RKO (cell line): ENCODE data around the gene BDH1.
"Not testable (repeated sequence)": the region's sequence is repeated elsewhere in the genome, so short reads cannot be mapped to it uniquely, and the experiment has no call there.

Experiments
- DNase-seq: peaks from one replicate; pipeline ENCODE4 v3.0.0-alpha.2; 2016; ENCODE audit warnings: low spot score

Gene BDH1

DNA sequence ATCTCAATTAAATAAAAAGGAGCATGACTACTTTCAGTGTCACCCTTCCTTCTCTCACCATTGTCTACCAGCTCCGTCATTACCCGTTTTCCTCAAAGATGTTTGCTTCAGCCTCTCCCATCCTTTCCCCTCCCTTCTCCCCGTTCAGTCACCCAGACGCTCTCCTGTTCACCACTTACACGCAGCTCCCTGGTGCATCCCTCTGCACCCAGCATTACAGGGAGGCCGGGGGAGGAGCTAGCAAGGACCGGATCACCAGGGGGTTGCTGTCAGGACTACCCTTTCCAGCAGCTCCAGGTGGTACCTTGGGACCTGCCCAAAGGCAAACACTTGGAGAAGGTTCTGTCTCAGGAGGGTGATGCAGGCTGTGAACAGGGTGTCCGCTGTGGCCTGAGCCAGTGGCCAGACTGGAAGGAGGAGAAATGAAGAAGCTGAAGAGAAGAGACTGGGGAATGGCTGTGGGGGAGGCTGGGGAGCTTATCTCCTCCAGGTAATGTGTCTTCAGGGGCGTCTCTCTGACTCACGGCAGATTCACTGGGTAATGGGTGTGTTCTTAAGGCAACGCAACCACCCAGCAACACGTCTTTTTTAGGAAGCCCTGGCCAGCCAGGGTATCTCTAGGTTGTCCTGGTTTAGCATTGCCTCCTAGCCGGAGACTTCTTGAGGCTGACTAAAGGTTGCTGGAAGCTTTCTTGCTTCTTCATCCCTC is 21.8 kb upstream of the BDH1 start:
- no peak for DNase-seq

- DNase-seq, result no peak
These were observed 21.1 kb upstream of the BDH1 start for GRCh38 chr3:197576838-197577237.

GRCh38 chr3:197575362-197575761 is 19.6 kb upstream of the BDH1 start:
- no peak for DNase-seq

GRCh38 chr3:197574396-197574991 is 18.7 kb upstream of the BDH1 start:
- not testable (repeated sequence) for DNase-seq

- no peak for DNase-seq
These were observed 17.4 kb upstream of the BDH1 start for GRCh38 chr3:197573048-197573767.

DNA sequence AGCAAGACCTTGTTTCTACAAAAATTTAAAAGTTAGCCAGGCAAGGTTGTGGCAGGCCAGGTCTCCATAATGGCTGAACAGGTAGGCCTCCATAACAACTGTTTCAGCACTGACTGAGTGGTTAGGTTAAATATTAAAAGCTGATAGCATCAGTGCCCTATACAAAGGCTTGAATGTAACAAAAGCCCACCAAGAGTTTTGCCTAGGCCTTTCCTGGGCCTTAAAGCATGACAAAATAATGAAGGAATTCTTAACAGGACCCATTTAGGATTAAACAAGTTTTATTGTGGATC is 16.1 kb upstream of the BDH1 start:
- not testable (repeated sequence) for DNase-seq

GRCh38 chr3:197571074-197571879 is 15.5 kb upstream of the BDH1 start:
- DNase-seq, result not testable (repeated sequence)

- DNase-seq, result not testable (repeated sequence)
These were observed 13.7 kb upstream of the BDH1 start for GRCh38 chr3:197569433-197569832.

GRCh38 chr3:197567904-197568681 is 12.3 kb upstream of the BDH1 start:
- no peak for DNase-seq

- DNase-seq, result not testable (repeated sequence)
These were observed 10.4 kb upstream of the BDH1 start for GRCh38 chr3:197566155-197566554.

GRCh38 chr3:197564097-197564843 is 8.5 kb upstream of the BDH1 start:
- peak; percentile 18 for DNase-seq

DNA sequence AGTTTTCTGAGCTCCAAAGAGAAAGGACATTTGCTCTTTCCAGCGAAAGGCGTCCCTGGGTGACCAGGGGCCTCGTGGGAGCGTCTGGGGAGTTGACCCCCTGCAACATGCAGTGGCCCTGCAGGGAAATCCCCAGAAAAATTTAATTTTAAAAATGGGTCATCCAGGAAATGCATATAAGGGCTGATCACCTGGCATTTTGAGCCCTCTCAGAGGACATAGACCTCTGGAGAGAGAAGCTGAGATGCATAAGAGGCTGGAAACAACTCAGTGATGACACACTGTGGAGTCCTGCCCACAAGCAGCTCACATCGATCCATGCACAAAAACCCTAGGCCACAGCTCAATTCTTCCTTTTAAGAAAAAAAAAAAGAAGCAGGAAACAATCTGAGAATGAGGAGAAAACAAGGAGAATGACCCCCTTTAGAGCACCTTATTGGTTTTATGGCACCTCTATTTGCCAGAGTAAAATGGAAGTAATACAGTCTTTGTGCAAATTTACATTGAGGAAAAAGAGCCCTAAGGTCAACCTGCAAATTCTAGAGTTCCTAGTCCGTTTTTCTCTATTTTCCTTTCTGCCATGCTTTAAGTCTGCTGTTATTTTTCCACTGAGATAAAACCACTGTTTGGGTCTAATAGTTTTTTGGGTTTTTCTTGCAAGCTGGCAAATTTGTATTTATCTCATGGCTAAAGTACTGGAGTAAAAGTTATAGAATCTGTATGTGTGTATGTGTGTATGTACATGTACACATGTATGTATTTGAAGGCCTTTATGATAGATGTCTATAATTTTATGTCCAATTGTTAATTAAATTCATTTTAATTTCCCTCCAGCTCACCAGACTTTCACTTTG is 6.9 kb upstream of the BDH1 start:
- no peak for DNase-seq

GRCh38 chr3:197561926-197562325 is 6.2 kb upstream of the BDH1 start:
- no peak for DNase-seq

GRCh38 chr3:197559651-197560050 is 3.9 kb upstream of the BDH1 start:
- DNase-seq, result no peak

DNA sequence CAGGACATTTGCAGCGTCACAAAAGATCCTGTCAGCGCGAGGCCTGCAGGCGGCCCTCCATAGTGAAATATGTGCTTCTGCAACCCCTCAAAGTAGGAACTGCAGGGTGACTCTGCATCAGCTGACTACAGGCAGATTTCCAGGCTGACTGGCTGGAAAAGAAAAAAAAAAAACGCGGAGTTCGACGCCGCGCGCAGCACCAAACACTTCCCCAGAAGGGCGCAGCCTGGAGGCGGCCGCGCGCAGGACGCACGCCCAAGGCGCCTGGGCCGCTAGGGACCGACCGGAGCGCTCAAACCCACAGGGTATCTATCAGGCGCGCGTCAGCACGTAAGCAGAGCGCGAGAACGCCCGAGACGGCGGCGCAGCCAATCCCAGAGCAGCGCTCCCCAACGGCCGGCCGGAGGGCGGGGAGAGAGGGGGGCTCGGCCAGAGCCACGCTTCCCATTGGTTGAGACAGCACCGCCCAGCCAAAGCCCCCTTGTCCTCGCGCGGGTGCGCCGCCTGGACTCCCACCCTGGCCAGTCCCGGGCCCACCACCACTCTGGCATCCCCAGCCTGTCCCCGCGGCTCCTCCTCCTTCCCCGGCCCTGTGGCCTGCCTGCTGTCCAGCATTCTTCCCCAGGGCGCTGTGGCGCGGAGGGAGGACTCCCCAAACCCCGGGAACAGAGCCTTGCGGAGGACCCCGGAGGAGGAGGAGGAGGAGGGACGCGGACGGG is 1.0 kb downstream of the BDH1 start:
- peak; percentile 98 for DNase-seq

DNA sequence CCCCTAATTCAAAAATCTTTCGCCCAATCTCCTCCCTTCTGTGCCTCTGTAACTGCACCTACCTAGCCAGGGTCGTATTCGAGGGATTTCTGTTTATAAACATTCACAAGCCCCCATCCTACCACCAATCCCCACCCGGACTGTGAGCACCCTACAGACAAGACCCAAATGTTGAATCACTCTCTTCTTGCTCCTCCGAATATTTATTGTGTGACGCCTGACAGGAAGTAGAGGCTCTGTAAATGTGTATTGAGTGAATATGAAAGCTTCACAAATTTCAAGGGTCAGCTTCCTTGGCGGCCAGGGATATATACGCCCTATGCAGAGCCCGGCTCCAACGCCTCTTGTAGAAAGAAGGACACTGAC is 1.6 kb downstream of the BDH1 start:
- peak; percentile 73 for DNase-seq

- DNase-seq, result no peak
These were observed 3.6 kb downstream of the BDH1 start for GRCh38 chr3:197552198-197552597.

DNA sequence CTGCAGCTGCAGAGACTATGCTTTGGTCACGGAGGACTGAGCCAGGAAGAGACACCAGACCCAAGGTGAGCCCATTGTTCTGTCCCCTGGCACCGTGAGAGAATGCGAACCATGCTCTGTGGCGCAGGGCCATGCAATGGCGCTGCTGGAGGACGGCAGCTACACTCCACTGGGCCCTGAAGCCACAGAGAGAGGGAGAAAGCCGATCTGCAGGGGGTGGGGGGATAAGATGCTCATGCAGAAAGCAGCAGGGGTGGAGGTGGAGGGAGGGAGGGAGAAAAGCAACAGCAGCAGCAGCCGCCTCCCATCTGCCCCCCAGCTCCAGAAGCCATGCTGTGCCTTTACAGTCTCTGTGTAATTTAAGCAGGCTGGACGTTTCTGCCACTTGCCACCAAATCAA is 5.3 kb downstream of the BDH1 start:
- no peak for DNase-seq

- no peak for DNase-seq
These were observed 6.4 kb downstream of the BDH1 start for GRCh38 chr3:197549261-197549885.
